Esophagus mucosa (tissue), 1 donor: ENCODE results near the gene ROR1. TPM values are rescaled to one million over a fixed set of nuclear protein-coding genes. Genes with fewer than 3 reads are reported as not detected.
A peak's percentile ranks its signal among the peaks of the same experiment; 100 is the strongest.

Experiments used
- ATAC-seq: fragments of 200-7000 bp; cut with Tn5 transposase; one replicate; pipeline ENCODE4 v1.9.1; 2020
- total RNA-seq: library from RNA; stranded (reverse); gene quantifications from one replicate; pipeline ENCODE4 v1.2.4, GENCODE V29; 2023
- donor health status: DM: yes; HTN: yes; CAD: no.

The ROR1 gene
- total RNA-seq, 1 donor from 2014 or later = 4.4 TPM

DNA sequence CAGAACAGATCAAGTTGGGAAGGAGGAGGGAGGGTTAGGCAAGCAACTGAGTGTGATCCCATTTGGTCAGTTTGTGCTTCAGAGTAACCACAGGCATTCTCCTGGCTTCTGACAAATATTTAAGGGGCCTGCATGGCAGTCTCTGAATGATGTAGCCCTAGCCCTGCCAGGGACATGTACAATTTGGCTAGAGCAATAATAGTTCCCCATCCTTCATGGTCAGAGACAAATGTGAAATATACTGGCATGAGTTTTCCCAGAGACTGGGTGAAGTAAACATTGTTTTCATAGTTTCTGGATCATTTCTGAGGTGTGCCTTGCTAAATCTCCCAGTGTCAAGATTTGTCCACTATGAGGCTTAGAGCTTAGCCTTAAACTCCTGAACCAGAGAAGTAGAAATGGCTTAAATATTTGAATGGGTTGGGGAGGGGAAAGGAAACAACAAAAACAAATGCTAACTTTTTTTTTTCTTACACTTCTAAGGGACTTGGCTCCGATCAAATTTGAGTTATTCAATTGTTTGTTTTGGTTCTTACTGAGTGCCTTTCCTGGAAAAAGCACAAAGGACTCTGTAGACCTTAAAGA, 387.6 kb downstream of the ROR1 start:
- ATAC-seq = no peak

DNA sequence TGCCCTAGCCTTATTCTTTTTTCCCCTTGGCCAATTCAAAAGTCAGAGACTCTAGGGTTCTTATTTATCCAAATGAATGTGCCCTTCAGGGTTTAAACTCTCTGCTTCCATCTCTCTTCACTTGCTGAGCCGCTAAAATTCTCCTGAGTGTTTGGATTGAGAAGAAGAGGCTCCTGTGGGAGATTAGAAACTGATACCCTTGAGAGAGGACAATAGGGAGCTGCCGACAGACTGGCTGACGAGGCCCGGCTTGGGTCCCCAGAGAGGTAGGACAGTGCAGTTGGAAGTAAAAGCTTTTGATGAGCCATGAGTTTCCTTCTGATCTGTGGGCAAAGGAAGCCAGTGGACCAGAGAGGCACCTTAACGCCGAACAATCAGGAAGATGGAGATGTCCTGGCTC, 388.3 kb downstream of the ROR1 start:
- no peak for ATAC-seq

DNA sequence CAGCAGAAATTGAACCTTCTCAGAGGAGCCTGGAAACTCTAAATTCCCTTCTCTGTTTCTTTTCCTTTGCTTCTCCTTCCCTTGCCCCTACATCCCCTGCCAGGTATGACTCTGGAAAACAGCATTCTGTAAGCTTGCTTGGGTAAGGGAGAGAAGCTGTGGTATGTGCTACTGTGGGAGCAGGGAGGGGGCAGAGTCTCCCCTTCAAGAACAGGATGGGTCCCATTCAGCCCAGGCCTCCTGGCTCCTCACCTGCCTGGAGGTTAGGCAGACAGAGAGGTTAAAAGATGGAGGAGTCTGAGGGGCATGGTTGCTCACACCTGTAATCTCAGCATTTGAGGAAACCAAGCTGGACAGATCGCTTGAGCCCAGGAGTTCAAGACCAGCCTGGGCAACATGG, 389.0 kb downstream of the ROR1 start:
- no peak for ATAC-seq

DNA sequence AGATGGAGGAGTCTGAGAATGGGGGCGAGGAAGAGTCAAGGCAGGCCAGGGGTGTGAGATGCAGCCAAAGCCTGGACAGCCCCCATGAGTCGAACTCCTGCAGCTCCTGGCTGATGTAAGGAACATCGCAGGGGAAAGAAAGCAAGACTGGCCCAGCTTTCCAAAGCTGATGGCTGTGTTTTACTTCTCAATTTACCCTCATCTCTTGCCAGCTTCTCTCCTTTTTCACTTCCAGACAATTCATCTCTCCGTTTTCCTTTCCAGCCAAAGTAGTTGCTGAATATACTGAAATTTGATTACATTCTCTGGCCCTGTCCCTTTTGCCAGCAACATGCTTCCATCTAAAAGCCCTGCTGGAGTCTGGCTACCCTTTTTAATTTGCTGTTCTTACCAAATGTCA, 389.6 kb downstream of the ROR1 start:
- ATAC-seq = no peak

DNA sequence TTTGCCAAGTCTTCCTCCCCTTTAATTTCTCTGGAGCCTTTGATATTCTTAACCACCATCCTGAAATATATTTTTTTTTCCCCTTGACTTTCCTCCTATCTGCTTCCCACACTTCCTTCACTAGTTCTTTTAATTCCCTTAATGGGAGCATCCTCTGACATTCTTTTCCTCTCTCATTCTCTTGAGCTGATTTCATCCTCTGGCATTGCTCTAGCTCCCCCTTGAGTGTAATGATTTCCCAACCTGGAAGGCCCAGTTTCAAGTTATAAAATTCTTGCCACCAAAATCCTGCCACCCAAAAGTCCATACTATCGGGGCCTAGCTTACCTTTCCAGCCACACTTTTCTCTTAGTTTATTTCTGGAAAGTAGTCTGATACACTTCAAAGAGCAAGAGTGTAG, 390.2 kb downstream of the ROR1 start:
- ATAC-seq = no peak

DNA sequence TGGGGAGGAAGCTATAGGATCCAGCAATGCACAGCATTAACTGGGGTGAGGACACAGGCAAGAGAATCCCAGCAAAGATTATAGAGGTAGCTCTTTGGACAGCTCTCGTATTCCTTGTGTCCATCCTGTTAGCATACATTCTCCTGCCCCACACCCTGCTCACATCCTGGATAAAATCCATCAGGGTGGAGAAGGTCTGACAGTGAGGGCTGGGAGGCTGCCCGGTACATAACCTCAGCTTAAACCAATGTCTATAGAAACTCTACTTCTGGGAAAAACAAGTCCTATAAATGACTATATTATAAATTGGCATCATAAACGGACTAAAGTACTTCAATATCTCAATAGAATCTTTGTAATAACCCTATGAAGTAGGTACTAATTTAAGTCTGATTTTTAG, 392.8 kb downstream of the ROR1 start:
- ATAC-seq = no peak

DNA sequence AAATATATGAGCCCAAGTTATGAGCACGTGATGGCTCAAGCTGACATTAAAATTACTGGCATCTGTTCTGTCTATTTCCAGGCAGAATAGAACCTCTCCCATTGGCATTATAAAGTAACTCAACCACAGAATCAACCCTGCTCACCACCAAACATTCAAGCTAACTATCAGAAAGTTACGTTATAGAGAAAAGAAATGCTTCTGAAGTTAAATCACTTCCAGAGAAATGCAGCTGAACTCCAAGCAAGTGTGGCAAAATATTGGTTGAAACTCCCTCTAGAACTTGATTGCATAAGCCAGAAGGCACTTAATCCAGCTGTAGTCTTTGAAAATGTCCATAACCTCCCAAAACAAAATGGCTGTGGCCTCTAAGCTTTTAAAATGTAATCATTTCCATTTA, 393.4 kb downstream of the ROR1 start:
- ATAC-seq = no peak

DNA sequence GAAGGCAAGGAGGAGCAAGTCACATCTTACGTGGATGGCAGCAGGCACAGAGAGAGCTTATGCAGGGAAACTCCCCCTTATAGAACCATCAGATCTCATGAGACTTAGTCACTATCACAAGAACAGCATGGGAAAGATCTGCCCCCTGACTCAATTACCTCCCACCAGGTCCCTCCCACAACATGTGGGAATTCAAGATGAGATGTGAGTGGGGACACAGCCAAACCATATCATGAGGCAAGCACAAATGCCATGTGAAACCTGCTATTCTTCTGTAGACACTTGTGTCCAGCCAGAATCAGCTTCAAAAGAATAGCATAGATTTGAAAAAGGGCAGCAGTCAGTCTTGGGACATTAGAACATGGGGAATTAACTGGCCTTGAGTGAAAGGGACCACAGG, 397.4 kb downstream of the ROR1 start:
- ATAC-seq = no peak

DNA sequence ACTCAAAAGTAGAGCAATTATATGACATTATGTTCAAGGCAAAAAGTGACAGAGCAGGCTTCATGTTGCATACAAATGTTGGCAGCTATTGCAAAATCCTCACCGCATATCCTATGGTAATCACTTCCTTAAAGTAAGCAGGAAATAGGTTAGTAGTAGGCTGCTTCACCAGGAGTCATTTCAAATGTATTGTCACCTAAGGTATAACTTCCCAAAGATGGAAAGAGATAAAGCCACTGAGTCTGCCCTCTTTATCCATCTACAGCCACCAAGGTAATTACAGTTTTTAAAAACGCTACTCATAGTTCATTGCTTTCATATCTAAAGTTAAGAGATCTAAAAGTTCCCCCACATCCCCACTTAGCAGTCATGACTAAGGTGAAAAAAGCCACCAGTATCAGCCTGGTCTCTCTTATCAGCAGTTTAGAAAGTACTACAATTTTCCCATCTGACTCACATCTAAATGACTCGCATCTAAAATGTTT, 398.0 kb downstream of the ROR1 start:
- ATAC-seq = peak; percentile 84

DNA sequence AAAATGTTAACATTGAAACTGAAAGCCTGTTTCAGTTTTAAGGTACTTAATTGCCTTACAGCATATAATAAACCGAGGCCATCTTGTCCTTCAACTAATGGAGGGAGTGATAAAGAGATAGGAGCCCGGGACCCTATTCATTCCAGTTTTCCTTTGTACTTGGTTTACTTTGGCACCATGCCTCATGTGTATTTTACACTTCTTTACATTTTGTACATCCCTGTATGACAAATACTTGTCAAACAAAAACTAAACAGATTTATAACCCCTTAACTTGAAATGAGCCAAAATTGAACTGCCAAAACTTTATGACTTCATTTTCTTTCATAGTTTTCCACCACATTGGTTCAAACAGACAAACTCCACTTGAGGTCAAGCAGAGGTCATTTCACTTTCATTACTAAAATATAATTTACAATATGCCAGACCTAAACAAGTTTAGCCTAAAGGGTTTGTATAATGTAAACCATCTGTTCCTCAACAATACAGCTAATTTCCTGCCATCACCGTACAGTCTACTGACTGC, 398.7 kb downstream of the ROR1 start:
- ATAC-seq = no peak

DNA sequence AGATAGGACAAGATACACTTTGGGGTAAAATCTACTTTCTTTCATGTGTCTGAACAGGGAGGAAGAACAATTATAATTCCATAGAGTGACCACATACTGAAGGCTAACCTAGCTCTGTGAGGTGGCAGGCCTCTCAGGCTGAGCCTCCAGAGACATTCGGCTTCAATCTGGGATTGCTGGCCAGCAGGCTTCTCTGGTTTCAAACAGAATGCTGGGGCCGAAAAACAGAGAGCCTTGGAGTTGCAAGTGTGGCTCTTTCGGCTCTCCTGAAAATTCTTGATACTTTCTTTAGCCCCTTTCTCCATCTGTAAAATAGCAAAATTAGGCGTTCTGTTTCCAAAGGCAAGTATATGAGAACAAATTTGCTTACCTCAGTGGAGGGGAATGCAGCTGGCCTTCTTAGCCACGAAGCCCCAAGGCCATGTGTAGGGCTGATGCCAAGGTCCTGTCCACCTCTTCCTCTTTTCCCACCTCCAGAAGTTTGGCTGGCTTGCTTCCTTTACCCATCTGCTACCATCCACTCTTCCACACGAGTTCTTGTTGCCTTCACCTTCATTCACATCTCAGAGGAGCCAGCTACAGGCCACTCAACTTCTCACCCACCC, 399.6 kb downstream of the ROR1 start:
- ATAC-seq = no peak

DNA sequence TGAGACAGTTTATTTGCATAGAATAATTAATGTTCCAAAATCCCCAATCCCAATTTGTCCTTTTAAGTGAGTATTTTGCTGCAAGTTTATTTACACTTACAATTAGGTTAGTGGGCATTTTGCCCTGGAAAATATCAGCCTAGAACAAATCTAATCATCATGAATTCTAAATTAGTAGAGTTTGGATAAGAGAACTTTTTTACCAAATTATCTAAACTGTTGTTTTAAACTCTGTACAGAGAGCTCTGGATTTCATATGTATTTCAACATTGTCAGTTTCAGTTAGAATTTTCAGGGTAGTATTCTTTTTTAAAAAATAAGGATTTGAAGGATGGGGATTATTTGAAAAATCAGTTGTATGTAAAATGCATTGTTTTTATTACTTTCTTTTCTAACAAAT, 401.8 kb downstream of the ROR1 start:
- ATAC-seq = no peak

DNA sequence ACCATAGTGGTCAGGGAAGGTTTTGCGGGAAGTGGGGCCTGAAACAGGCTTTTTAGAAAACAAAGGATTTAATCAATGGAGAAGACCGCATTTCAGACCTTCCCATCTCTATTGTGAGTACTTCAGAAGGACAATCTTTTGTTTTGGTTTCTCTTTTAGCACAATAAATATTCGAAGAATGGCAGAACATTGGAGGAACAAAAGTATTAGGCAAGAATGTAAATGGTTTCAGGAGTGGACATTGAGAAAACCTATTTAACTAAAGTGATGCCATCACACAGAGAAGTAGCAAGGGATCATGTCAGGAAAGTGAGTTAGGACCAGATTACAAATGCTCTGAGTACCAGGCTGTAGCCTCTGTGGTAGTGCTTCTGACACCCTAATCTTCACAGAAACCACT, 402.8 kb downstream of the ROR1 start:
- ATAC-seq = no peak

DNA sequence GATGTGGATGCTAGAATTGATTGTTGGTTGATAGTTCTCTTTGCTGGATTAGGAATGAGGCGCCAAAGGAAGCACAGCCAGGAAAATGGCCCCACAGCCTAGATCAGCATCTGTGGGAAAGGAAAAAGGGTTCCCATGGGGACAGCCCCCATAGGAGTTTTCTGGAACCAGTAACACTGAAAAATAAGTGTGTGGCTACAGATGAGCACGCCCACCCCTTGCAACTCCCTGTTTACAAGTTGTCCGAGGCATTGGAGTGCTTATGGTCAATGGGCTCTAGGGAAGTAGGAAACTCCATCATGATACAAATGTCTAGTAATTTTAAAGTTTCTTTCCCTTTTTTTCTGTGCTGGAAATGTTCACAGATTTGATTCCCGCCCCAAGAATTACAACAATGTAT, 405.8 kb downstream of the ROR1 start:
- ATAC-seq = no peak

DNA sequence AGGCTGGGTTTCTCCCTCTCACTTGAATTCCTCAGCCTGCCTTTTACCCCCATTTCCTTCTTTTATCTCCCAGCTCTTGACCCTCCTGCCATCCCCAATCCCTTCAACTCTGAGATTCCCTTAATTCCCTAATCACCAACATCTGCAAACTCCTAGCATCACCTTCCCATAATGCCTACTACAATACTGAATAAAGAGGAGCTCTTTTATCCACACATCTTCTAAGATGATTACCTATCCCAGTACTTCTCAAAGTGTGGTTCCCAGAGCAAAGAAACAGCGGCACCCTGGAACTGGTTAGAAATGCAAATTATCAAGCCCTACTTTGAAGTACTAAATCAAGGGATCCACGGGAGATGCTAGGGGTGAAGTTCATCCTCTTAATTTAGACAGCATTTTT, 408.4 kb downstream of the ROR1 start:
- no peak for ATAC-seq

DNA sequence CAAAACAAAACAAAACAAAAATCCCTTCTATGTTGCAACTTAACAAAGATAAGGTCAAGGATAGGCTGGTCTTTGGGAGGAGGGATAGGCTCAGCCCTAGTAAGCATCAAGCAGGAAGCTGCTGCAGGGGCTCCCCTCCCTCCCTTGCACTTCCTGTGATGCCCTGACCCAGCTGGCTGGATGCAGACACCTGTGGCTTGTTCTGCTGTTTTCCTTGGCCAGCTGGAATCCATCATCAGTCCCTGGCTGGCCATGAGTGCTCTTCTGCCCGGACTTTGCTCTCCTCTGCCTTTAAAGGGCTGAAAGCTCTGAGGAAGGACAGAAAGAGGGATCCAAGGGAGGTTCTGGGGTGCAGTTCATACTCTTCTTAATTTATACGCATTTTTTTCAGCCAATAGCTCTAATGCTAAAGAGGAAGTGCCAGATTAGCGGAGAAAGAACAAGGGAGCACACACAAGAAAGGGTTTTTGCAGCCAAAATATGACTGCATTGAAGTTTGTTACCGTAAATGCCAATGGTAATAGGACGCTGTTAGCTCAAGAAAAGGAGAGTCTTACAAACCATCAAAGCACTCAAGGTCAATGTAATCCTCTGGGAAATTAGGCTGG, 409.7 kb downstream of the ROR1 start:
- ATAC-seq = no peak

DNA sequence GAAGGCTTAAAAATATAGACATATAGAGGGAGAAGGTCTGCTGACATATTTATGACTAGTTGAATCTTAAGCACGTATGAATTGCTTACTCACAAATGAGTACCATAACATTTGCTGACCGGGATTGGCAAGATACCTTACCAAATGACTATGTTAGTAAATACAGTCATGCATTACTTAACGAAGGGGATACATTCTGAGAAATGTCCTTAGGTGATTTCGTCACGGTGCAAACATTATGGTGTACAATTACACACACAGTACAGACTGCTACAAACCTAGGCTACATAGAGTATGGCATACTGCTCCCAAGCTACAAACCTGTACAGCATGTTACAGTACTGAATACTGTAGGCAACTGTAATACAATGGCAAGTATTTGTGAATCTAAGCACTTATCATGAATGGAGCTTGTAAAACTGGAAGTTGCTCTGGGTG, 410.2 kb downstream of the ROR1 start:
- peak; percentile 91 for ATAC-seq

DNA sequence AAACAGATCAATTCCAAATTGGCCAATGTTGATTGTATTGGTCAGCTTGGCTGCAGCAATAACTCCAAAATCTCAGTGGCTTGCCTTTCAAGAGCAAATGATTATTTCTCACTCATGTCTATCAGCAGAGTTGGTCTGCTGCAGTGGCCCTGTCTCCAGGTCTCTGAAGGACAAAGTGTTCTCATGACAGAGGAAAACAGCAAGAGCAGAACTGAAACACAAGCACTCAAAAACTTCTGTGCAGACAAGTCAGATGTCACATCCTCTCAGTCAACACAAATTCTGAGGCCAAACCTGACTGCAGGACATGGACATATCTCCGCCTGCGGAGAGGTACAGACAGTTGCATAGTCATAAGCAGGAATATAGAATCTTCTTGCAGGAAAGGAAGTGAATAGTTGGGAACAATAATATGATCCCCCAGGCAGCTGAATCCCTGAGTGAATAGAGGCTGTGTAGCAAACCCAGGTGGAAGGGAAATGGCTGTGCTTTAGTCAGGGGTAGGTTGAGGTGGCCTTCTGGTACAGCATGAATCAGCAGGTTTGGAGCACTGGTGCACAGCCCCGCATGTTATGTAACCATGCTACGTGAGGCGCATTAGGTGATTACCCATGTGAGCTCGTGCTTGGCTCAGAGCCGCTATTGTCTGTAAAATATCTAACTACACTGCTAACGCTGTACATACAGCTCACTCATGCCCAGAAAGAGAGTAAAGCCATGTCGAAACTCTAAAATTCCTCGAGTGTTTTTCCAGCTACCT, 412.5 kb downstream of the ROR1 start:
- peak; percentile 87 for ATAC-seq

DNA sequence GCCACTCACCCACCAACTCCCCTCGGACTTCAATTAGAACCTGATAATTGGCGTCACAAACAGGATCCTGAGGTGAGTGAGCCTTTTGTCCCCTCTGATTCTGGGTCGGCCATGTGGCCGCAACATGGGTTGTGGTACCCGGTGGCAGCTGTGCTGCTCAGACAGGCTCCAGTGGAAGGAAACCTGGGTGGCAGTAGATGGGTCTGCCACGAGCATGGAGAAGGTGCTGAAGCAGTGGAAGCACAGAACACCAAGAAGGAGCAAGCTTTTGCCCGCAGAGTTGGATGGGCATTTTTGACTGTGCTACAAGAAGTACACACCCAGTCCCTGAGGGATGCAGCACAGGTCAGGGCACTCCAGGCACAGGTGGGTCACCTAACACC, 413.1 kb downstream of the ROR1 start:
- no peak for ATAC-seq

DNA sequence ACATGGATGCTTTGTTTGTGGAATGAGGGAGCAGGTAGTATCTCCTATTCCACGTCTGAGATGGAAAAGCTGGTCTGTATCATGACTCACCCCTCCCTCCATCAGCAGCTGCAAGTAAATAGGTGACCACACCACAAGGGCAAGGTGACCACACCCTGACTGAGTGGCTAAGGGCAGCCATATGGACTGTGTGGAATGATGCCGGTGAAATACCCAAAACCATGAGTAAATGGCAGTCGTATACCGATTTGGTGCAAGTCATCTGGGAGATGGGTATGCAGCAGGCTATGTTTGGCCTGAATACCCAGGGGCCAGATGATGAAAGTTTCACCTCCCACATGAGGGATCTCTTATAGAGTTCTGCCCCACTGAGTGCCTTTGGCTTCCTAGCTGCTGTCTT, 413.8 kb downstream of the ROR1 start:
- ATAC-seq = no peak

DNA sequence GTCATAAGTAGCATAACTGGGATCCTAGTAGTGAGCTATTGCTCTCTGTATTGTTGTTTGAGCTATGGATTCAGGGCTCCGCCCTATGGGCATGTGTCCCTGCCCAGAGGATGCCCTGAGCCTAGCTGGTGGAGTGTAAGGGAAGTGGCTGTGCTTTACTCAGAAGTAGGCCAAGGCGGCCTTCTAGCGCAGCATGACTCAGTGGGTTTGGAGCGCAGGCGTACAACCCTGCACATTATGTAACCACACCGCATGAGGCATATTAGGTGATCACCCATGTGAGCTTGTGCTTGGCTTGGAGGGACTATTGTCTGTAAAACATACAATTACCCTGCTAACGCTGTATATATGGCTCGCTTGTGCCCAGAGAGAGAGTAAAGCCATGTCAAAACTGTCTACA, 418.5 kb downstream of the ROR1 start:
- ATAC-seq = peak; percentile 59

DNA sequence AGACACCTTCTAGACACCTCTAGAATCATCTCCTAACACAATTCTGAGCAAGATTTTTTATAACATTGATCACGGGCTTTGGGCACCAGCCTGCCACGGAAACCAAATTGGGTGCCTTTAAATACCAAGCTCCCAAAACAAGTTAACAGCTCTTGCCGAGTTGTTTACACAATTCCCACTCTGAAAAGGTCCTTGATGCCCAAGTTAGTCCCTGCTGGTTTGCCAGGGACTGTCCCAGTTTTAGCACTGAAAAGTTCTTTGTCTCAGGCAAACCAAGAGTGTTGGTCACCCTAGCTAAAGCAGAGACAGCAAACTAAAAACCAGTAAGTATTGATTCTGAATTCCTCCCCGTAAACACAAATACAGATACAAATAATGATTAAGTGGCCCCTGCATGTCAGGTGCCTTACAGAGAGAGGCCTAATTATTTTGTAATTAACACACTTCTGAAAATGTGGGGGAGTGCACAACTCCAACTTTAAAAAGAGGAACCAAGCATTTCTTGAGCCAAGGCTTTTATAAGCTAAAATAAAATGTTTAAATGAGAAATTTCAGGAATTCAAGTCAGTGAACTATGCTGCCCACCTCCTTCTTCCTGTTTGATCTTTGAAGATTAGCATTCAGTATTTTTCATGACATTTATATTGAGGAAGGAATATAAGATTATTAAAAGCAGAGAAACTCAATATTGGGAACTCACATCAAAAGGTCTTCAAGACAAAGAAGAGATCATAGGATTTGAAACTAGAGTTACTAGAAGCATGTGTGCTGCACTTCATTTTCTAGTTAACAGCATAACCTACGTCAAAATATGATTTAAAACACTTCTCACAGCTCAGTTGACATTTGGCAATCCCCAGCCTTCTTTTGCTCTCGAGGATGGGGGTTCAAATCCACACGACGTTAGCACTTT, 420.6 kb downstream of the ROR1 start:
- ATAC-seq = no peak

DNA sequence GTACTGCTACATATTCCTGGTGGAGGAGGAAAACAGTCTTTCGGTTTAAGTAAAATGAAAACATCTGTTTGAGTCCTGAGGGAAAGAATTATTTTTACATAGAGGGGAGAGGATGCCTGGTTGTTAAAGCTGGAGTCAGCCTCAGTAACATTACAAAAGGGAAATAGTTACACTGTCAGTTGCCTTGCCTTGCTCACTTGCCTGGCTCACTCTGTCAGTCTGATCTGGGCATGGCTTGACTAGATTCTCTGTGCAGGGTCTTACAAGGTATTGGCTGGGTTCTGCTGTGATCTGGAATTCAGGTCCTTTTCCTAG, 421.2 kb downstream of the ROR1 start:
- no peak for ATAC-seq
